WERI-Rb-1 (cell line): ENCODE measurements around the gene ENHO.

Experiments
- DNase-seq: peaks from one replicate; pipeline ENCODE4 v3.0.0-alpha.2; 2020
- H3K27ac ChIP-seq: fragments of 250-450 bp; sonication (Bioruptor Pico); 2 replicates; pipeline ENCODE4 v1.5.1; 2020; ENCODE audit warnings: mild to moderate bottlenecking, moderate library complexity
- H3K27me3 ChIP-seq: fragments of 250-450 bp; sonication (Bioruptor Pico); 2 replicates; pipeline ENCODE4 v1.5.1; 2021; ENCODE audit warnings: mild to moderate bottlenecking, low read depth, moderate library complexity; ENCODE audit not compliant: insufficient read depth, severe bottlenecking
- H3K36me3 ChIP-seq: fragments of 250-450 bp; sonication (Bioruptor Pico); 2 replicates; pipeline ENCODE4 v1.5.1; 2020; ENCODE audit warnings: mild to moderate bottlenecking, moderate library complexity
- H3K4me3 ChIP-seq: 2 replicates; pipeline ENCODE4 v1.5.1; 2011; ENCODE audit warnings: low read depth, mild to moderate bottlenecking, control low read depth, low read length
- H3K9me3 ChIP-seq: fragments of 250-450 bp; sonication (Bioruptor Pico); 2 replicates; pipeline ENCODE4 v1.5.1; 2021; ENCODE audit warnings: mild to moderate bottlenecking, moderate library complexity; ENCODE audit not compliant: severe bottlenecking
- CTCF ChIP-seq: IDR thresholded peaks from 2 replicates; pipeline ENCODE4 v1.5.1; 2011; ENCODE audit warnings: low read depth, mild to moderate bottlenecking, control low read depth, inconsistent platforms, low read length

The ENHO gene

GRCh38 chr9:34521406-34522045 lies 1.3 kb downstream of the ENHO start:
- no peaks in the 10 kb centered on the region for H3K36me3 ChIP-seq
- no peak overlapping the region for H3K4me3 ChIP-seq
- DNase-seq, result no peak
- TF ChIP-seq CTCF, result no peak
- H3K27ac ChIP-seq, result no peak overlapping the region
- peaks cover 50% of the 10 kb centered on the region for H3K27me3 ChIP-seq
- no peaks in the 10 kb centered on the region for H3K9me3 ChIP-seq

- no peak for TF ChIP-seq CTCF
- DNase-seq, result no peak
- Histone ChIP-seq H3K9me3 (no peaks in the 10 kb centered on the region), H3K27me3 (peaks cover 50% of the 10 kb centered on the region), H3K27ac (no peak overlapping the region), H3K36me3 (no peaks in the 10 kb centered on the region), H3K4me3 (no peak overlapping the region)
These were observed 2.0 kb downstream of the ENHO start for GRCh38 chr9:34520505-34521385.

- Histone ChIP-seq H3K27me3 (peaks cover 47% of the 10 kb centered on the region), H3K27ac (no peak overlapping the region)
- no peak for TF ChIP-seq CTCF
These were observed 2.7 kb downstream of the ENHO start for GRCh38 chr9:34520096-34520495.

GRCh38 chr9:34519321-34520020 lies 3.3 kb downstream of the ENHO start:
- no peak for DNase-seq
- Histone ChIP-seq H3K27me3 (peaks cover 41% of the 10 kb centered on the region), H3K36me3 (no peaks in the 10 kb centered on the region), H3K4me3 (no peak overlapping the region), H3K9me3 (no peaks in the 10 kb centered on the region), H3K27ac (no peak overlapping the region)
- no peak for TF ChIP-seq CTCF

More at GRCh38 chr9:34520096-34520495, 2.7 kb downstream of the ENHO start:
- DNase-seq, result no peak
- H3K36me3 ChIP-seq, result no peaks in the 10 kb centered on the region
- no peaks in the 10 kb centered on the region for H3K9me3 ChIP-seq
- no peak overlapping the region for H3K4me3 ChIP-seq

GRCh38 chr9:34518896-34519295 lies 3.9 kb downstream of the ENHO start:
- TF ChIP-seq CTCF, result no peak
- no peak for DNase-seq
- Histone ChIP-seq H3K27me3 (peaks cover 35% of the 10 kb centered on the region), H3K4me3 (no peak overlapping the region), H3K27ac (no peak overlapping the region), H3K36me3 (no peaks in the 10 kb centered on the region), H3K9me3 (no peaks in the 10 kb centered on the region)
